ENCODE data around the gene TLL2.

Gene TLL2

DNA sequence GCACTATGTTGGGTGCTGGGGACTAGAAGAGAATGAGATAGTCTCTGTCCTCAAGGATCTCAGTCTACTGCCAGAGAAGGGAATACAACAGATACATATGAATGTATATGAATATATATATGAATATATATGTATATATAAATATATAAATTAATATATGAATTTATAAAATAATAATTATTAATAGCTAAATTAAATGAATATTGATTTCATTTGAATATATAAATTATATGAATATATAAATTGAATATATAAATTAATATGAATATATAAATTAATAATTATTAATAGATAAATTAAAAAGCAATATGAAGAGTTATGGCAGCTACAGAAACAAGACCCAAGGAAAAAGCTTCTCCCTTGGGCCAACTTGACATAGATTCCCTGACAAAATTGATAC lies 95.1 kb downstream of the TLL2 start:
- DNase-seq, result no peak

DNA sequence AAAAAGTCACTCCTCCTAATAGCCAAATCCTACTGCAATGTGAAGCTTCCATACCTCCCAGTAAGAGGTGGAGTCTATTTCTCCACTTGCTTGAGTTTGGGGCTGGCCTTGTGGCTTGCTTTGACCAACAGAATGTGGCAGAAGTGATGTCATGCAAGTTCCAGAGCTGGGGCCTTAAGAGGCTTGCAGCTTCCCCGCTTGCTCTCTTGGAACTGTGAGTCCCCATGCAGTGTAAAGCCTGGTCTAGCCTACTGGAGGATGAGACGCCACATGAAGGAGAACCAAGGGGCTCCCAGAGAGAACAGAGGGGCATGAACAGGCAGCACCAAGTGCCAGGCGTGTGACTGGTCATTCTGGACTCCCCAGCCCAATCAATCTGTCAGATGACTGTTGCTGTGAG lies 96.3 kb downstream of the TLL2 start:
- DNase-seq, result no peak

DNA sequence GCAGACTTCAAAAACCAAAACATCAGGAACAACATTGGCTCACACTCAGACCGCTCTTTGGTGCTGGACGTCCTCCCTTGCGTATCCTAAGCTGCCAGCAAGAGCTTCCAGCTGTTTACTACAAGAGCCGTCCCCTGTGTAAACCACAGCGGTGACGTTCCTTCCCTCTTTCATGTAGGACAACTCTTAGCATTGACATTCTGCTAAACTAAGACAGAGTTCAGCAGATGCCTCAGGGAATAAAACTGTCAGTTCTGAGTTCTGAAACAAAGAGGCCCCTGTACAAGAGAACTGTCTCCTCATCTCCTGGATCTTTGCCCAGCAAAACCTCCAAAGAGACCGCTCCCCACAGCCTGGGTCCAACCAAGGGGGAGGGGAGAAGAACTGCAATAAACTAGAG lies 97.1 kb downstream of the TLL2 start:
- no peak for DNase-seq

DNA sequence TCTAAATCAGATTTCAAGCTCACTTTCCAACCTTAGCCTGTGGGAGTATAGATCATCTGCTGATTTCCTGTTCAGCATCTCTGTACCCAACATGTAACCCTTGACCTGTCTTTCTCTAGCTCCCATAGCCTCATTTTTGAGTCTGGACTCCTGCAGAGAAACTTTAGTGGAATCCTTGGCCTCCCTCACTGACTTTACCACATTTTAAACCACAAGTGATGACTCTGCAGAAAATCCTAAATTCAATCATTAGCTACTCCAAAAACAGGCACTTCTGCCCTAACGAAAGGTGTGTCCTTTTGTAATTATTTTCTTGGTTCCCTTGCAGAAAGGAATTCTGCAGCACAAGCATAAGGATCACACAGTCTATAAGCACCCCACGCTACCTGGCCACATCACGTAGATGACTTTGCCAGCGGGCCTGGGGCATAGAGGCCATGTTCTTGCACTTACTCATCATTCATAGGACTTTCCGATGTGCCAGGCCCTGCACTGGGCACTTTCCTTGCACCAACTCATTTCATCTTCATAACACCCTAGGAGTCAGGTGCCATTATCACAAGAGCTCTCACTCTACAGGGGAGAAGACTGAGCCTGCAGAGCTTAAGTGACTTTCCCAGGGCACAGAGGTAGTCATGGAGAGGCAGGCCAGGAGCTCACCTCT lies 97.7 kb downstream of the TLL2 start:
- no peak for DNase-seq

DNA sequence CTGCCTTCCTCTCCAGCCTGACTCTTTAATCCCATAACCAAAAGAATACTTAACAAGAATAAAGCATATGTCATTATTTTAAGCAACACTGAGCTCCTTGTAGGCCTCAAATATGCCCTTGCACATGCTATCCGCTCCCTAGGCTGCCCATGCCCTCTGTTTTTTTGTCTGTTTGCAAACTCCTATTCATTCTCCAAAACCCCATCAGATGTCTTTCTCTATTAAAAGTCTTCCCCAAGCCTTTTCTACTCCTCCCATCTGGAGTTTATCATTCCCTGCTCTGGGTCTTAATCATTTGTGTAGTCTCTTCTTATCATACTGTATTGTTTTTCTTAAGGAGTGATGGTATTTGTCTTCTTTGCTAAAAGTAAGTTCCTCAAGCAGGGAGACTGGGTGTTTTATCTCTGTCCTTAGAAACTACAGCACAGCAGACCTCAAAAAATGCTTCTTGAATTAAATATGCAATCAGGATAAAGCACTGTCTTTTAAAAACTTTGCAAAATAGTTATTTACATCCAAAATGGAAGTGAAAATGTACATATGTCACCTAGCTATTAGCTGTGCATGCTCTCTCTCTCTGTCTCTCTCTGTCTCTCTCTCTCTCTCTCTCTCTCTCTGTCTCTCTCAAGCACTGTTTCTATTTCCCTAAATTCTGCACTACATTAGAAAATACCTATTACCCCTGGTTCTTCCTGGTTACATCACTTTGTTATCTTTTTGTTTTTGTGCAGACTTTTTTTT lies 98.4 kb downstream of the TLL2 start:
- no peak for DNase-seq

DNA sequence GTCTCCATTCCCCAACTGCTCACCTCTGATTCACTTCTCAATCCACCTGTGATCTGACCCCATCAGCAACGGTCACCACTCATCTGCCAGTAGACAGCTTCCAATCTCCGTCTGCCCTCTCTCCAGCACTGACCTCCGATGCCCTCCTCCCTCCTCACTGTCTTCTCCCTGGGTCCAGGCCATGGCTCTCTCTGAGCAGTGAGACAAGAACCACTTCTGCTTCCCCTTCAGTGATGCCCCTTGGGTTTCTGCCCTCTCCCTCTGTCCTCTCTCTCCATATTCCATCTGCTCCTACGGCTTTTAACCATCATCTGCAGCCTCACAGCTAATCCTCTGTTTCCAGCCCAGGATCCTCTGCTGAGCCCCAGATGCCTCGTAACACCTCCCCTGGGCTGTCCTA lies 99.4 kb downstream of the TLL2 start:
- DNase-seq, result no peak

DNA sequence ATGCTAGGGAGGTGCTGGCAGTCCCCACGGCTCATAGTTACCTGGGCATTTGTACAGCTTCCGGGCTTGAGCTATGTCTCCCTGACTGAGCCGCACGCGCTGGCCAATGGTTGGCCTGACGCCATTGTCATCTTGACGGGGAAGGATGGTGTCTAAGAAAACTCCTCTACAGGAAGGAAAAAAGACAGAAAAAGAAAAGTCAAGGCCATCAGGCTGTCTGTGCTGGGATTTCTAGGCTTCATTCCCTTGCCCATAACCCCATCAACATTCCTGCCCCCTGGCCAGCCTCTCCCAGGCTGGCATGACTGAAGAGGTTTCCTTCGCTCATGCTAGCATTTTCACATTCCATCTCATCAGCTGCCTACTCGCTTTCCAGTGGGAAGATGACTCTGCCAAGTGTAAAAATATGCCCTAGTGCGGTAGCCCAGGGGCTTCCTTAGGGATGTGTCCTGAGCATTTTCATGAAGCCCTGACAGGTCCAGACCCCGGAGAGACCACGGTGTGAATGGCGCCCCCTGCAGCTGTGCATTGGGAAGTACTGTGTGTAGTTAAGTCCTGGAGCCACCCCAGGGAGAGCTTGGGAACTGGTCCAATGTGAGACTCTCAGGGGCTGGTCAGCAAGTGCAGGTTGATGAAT lies 100.5 kb downstream of the TLL2 start:
- DNase-seq, result peak in 1 of 2 experiments; percentile 23

DNA sequence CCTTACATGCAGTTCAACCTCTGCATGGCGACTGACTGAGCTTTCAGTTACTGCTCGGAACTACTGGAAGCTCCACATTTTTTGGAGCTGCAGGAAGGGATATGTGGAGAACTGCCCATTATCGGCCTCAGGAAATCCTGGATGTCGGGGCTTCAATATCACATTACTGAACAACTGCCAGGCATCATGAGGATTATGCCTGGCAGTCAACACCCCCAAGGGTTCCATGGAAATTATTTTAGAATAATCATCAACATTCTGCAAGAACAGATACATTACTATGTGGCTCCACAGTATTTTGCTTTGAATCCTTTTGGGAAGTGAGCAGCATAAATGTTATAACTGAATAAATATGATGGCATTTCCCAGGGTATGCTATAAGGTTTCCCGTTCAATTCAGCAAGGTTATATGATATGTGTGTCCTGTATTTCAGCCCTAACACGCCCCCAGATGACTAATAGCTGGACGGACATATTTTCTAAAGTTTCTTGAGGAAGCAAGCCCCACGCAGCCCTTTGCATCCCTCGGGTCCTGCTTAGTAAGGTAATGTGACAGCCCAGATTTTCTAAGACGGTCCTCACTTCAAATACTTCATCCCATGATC lies 101.9 kb downstream of the TLL2 start:
- DNase-seq, result no peak

DNA sequence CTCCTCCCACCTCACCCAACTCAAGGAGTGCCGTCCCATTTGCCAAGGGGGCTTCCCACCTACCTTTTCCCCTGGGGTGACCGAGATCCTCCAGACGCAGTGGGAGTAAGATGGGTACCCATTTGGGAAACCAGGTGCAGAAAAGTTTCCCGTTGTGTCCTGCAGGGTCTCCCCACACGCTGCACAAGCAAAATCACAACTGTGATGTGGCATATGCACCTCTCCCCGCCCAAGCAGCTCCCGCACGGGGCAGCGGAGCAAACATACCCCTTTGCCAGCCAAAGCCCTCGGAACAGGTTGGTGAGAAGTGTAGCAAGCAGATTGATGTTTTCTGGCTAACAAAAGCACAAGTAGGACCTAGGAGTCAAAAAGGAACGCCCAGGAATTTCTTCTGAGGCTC lies 103.4 kb downstream of the TLL2 start:
- DNase-seq, result no peak

DNA sequence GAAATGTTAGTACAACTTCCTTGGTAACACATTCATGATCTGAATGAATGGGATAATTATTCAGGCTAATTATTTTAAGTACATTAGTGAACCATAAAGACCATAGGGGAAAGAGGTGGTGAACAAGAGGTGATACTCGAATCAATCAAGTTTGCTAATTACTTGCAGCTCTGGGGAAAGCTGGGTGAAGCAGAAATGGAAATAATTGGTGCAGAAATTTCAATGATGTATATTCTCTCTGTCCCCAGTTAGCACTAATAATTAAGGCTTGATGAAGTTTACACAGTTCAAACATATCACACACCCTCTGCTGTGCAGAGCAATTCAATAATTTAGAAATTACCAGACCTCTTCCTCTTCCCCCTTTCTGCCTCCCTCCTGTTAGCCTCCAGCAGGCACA lies 105.5 kb downstream of the TLL2 start:
- no peak for DNase-seq

DNA sequence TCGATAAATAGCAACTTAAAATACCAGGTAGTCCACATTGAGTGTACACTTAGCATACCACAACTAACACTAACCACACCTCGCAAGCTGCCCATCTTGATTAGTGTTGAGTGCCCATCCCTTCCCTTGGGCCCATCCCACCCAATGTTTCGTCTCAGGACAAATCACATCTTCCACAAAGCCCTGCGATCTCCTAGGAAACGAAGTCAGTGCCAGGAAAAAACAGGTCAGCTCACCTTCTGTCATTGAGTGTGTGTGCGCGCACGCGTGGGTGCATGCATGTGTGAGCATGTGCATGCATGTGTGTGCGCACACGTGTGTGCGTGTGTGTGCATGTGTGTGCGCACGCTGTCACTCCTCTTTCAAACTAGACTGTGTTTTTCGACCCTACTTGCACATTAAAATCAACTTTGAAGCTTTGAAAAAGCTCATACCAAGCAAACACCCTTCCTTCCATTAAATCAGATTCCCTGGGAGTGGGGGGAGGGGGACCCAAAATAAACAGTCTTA lies 106.1 kb downstream of the TLL2 start:
- no peak for DNase-seq

DNA sequence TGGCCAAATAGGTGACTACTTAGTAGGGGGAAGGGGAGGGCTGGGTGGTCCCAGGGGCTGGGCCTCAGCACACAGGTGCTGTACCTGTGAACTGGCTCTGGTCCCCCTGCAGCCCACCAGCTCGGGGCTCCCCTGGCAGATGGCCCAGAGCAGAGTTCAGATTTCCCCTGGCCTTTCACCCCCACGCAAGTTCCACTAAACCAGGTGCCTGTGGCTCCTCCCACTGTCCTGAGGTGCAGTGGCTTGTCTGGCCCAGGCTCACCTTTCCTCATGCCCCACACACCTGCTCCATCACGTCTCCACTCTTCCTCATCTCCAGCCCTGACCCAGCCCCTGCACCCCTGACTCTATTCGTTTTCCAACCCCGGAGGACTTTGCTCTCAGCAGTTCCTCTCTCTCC lies 107.6 kb downstream of the TLL2 start:
- no peak for DNase-seq

DNA sequence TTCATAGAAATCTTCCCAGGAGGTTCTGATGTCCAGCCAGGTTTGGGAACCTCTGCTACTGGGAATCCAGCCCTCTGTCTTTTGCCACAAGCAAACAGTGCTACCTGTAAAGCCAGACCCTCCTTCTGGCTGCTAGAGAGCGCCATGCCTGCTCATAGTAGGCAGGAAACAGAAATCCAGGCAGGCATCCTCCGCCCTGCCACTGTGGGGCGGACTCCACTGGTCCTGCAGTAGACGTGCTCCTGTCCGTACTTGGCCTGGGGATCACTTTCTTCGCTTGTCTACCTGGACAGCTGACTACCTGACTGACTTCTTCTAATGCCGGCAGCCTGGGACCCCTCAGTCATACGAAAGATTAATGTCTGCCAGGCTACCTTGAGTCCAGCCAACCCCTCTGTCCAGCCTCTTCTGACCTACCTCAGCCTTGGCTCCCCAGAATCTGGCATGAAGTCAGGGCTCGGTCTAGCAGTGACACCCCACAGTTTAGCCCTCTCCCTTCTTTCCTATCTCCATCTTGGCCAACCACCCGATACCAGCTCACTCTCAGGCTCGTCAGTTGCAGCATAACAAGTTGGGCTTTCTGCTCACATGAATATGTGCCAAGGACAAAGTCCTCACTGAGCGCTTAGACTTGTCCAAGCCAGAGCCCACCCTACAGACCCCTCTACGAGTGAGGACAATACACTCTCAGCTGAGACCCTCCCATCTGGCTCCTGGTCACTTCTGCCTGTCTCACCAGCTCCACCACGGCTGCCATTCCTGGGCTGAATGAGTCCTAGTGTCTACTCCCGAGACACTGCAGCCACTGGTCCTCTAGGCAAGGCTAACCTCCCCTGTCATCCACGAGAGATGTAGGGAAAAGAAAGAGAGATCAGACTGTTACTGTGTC lies 111.1 kb downstream of the TLL2 start:
- DNase-seq, result no peak

DNA sequence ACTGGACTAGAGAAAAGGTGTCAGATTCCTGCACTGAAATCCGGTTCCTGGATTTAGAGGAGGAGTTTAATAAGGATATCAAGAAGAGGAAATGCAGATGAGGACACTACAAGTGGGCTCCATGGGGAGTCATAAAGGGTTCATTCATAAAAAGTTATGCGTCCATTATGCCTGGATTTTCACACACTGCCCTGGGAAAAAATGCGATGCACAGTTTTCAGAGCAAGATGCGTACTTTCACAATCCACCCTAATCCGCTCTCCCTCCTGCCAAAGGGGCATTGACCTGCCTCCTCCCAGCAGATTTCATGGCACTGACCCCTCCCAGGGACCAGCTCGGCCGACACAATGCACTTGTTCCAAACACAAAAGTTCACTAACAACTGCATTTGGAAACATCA lies 112.7 kb downstream of the TLL2 start:
- no peak for DNase-seq

DNA sequence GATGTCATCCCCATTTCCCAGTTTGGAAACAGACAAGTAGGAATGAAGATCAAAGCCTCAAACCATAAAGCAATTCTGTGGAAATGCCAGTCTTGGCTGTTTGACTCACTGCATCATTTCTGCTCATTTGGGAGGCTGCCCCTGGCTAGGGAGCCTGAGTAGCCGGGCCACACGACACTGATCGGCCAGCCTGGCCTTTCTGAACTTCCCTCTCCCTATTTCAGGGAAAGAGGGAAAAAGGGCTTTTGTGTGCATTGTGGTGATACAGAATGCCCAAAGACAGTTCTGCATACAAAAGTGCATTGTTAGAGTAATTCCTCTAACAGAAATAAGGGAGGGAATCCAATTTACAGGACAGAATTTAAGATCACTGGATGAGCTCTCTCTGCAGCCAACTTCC lies 113.3 kb downstream of the TLL2 start:
- no peak for DNase-seq

DNA sequence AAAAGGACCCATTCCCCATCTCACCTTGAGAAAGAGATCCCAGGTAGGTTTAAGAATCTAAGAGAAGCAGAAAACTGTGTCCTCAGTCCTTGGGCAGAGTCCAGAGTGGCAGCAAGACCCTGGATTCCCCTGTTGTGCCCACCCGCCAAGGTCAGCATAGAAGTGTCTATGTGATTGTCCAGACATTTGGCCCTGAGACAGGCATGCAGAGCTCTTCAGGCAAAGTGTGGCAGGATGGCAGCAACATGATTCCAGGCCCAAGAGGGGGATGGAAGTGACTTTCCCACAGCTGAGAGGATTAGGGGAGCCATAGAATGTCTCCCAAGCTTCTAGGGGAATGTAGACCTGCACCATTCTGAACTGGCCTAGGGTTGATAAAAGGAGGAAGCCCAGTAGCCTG lies 115.8 kb downstream of the TLL2 start:
- DNase-seq, result no peak

DNA sequence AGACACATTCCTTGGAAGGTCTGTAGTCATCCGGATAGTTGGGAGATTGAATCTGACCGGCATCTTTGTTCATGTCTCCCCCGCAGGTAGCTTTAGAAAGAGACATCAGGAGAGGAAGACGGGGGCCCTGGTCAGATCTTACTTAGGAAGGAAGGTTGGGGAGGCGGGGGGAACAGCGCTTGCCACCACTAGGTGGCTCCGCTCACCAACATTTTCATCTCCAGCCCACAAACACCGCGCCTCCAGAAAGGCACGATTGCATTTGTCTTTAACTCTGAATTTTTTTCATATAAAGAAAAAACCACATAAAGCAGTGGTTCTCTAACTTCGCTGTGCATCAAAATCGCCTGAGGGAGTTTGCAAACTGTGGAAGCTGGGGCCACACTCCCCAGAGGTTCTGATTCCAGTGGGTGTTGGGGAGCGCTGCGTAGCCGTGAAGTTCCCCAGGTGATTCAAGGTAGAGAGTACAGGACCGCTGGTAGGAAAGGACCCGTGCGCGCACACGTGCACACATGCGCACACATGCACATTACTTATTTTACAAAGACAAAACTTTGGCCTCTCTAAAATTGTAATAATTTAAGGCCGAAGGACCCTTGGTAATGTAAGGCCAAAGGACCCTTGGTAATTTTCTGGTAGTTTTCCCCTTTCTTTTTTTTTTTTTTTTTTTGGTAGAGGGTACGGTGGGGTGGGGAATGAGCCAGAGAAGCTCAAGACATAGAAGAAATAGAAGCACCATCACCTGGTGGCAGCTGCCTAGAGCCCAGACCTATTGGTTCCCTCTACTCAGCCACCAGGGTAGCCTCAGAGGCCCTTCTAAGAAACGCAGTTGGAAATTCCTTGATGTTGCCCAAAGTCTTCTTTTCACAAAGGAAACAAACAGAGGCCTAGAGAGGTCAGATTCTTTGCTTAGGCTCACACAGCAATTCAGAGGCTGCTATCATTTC lies 117.5 kb downstream of the TLL2 start:
- peak; percentile 61 to 73 for DNase-seq

DNA sequence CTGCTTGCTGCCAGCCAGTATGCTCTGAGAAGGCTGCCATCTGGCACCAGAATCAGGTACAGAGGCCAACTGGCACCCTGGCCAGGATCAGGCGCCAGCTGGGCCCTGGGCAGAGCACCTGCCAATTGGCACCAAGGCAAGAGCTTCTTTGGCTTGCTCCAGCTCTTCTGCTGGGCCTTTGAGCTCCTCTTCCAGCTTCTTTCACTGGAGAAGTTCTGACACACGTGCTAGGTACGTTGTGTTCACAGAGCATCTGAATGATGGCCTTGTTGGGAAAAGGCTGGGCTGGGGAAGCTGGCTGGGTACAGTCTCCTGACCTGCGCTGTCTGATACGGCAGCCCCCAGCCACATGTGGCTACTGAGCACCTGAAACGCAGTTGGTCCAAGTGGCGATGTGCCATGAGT lies 123.3 kb downstream of the TLL2 start:
- DNase-seq, result no peak

DNA sequence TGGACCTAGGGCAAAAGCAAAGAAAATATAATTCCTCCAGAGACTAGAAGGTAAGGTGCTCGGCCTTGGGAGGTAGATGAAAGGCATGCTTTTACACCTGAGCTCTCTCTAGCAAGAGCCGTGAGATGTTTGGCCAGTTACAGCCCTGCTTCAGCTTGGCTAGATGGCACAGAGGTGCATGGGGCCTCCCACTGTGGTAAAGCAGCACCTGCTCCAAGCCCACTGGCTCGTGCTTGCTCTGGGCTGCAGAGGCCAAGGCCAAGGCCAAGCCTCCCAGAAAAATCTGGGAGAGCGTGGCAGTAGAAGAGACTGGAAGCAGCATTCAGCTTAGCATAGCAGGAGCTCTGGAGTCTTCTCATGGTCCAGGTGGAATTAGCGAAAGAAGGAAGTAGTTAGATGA lies 123.9 kb downstream of the TLL2 start:
- no peak for DNase-seq

DNA sequence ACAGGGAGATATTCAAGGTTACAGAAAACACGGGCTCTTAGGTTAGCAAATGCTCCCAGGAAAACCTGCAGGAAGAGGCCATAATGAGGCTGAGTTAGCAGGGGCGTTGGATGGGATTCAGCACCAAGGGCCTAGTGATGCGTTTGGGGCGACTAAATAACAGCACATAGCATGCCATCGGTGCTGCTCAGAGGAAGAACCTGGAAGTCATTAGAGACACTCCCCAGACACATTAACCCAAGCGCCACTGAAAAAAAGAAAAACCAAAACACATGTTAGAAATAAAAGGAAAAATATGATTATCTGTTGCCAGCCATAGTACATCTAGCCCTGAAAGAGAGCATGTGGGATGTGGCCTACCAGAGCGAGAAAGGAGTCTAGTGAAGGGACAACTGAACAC lies 126.1 kb downstream of the TLL2 start:
- DNase-seq, result no peak

DNA sequence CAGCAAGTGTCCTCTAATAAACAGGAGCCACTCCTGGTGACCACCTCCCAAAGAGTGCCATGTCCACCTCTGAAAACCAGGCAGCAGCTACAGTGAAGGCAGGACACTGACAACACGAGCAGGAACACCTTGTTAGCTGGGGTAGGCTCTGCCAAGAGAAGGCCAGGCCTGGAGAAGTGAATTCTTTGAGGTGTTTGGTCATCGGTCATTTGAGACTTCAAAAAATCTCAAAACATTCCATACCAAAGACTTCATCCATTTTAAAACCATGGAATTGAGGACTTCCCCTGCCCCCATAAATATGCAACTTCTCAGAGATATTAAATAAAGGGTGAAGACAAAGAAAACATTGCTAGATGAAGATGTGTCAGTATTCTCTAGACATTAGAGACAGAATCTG lies 126.6 kb downstream of the TLL2 start:
- no peak for DNase-seq

DNA sequence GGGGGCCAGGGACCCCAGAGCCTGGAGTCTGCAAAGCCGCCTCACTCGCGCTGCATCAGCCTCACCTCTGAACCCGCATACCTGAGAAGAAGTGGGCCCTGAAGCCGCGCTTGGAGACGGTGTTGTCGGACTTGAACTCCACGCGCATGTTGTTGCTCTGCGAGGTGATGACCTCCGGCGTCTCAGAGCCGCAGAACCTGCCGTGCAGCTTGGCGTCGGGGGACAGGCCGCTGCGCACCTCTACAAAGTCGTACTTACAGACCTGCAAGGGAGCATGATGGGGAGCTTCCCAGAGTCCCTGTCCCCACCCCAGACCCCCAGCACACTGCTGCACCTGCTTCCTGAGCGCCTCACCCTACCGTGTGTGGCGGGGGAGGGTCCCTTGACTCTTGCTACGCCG lies 129.2 kb downstream of the TLL2 start:
- no peak for DNase-seq

All from activated T-cell treated with anti-CD3 and anti-CD28 coated beads, Interleukin-2, amount 50 U/mL, for 48 hours (primary cell).